Ramos (cell line): Measurements from ENCODE around the gene ITIH4.

Experiments
- in situ Hi-C: fragments of 300-500 bp; cut with MboI; formaldehyde crosslinking; loops from one replicate; pipeline ENCODE4 v1.14.3; 2022; ENCODE audit warnings: low sequenced_read_pairs; ENCODE audit not compliant: unreplicated experiment

Gene ITIH4

GRCh38 chr3:52849656-52850055, 19.2 kb upstream of the ITIH4 start:
- in situ Hi-C loops = loop anchor here (5.0 kb wide), 1 partner anchor 223 kb away; no protein-coding TSS in a partner anchor

GRCh38 chr3:52848617-52849016, 18.1 kb upstream of the ITIH4 start:
- in situ Hi-C loops = loop anchor here (5.0 kb wide), 1 partner anchor 224 kb away; no protein-coding TSS in a partner anchor

GRCh38 chr3:52847726-52848125, 17.3 kb upstream of the ITIH4 start:
- in situ Hi-C loops = loop anchor here (5.0 kb wide), 1 partner anchor 225 kb away; no protein-coding TSS in a partner anchor

GRCh38 chr3:52847241-52847640, 16.8 kb upstream of the ITIH4 start:
- in situ Hi-C loops = loop anchor here (5.0 kb wide), 1 partner anchor 225 kb away; no protein-coding TSS in a partner anchor

- in situ Hi-C loops = loop anchor here (5.0 kb wide), 1 partner anchor 226 kb away; no protein-coding TSS in a partner anchor
Observed at GRCh38 chr3:52846432-52846965, 16.0 kb upstream of the ITIH4 start.

- in situ Hi-C loops = loop anchor here (5.0 kb wide), 1 partner anchor 226 kb away; no protein-coding TSS in a partner anchor
Observed at GRCh38 chr3:52845691-52846431, 15.4 kb upstream of the ITIH4 start.

GRCh38 chr3:52845157-52845556, 14.7 kb upstream of the ITIH4 start:
- in situ Hi-C loops = loop anchor here (5.0 kb wide), 1 partner anchor 227 kb away; no protein-coding TSS in a partner anchor

GRCh38 chr3:52844290-52844975, 14.0 kb upstream of the ITIH4 start:
- in situ Hi-C loops = no loop called here

GRCh38 chr3:52843881-52844280, 13.4 kb upstream of the ITIH4 start:
- in situ Hi-C loops = no loop called here

GRCh38 chr3:52843108-52843865, 12.8 kb upstream of the ITIH4 start:
- in situ Hi-C loops = no loop called here

GRCh38 chr3:52842424-52842823, 12.0 kb upstream of the ITIH4 start:
- in situ Hi-C loops = no loop called here

GRCh38 chr3:52841981-52842340, 11.5 kb upstream of the ITIH4 start:
- in situ Hi-C loops = no loop called here

GRCh38 chr3:52841211-52841980, 10.9 kb upstream of the ITIH4 start:
- in situ Hi-C loops = no loop called here

- in situ Hi-C loops = no loop called here
Observed at GRCh38 chr3:52839892-52840545, 9.5 kb upstream of the ITIH4 start.

GRCh38 chr3:52839268-52839575, 8.8 kb upstream of the ITIH4 start:
- in situ Hi-C loops = no loop called here

GRCh38 chr3:52838561-52839267, 8.2 kb upstream of the ITIH4 start:
- in situ Hi-C loops = no loop called here

- in situ Hi-C loops = no loop called here
Observed at GRCh38 chr3:52836986-52837385, 6.5 kb upstream of the ITIH4 start.

GRCh38 chr3:52836471-52836845, 6.0 kb upstream of the ITIH4 start:
- in situ Hi-C loops = no loop called here
